ENCODE measurements around the gene NUP210L. TPM values are rescaled to one million over a fixed set of nuclear protein-coding genes. Genes with fewer than 3 reads are reported as not detected.

The NUP210L gene
- total and polyA plus RNA-seq, 2 experiments from 2014 or later: 0.10 TPM; not detected in 1

GRCh38 chr1:154093699-154094098 is 61.2 kb downstream of the NUP210L start (continued):
- TF ChIP-seq REST (IDR thresholded peaks at IDR 0.05; ENCODE audit: unreplicated experiment) (no peak), ETS1 (IDR thresholded peaks at IDR 0.05) (no peak), NANOG (IDR thresholded peaks at IDR 0.05; ENCODE audit: borderline replicate concordance) (no peak)

DNA sequence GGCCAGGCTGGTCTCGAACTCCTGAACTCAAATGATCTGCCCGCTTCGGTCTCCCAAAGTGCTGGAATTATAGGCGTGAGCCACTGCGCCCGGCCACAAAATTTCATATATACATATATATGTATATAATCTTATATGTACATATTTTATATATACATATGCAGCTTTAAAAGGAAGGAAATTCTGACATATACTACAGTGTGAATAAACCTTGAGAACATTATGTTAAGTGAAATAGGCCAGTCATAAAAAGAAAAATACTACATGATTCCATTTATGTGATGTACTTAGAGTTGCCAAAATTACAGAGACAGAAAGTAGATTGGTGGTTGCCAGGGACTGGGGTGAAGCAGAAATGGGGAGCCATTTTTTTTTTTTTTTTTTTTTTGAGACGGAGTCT is 63.2 kb downstream of the NUP210L start:
- Histone ChIP-seq H3K4me1 (ENCODE audit: insufficient read depth) (no peaks in the 10 kb centered on the region; the same call in 1 of the 2 replicates), H3F3A (replicated peaks; ENCODE audit: low read depth) (no peaks in the 10 kb centered on the region), H3K9me2 (ENCODE audit: insufficient read depth) (no peaks in the 10 kb centered on the region), H4K20me1 (replicated peaks; ENCODE audit: insufficient read depth) (no peaks in the 10 kb centered on the region), H3K36me3 (ENCODE audit: insufficient read depth) (no peaks in the 10 kb centered on the region), H3K4me2 (no peak overlapping the region), H2AFZ (no peak overlapping the region), H3K4me3 (no peak overlapping the region), H3K27me3 (ENCODE audit: insufficient read depth) (no peaks in the 10 kb centered on the region), H3K79me2 (replicated peaks; ENCODE audit: insufficient read depth) (no peaks in the 10 kb centered on the region), H3K27ac (ENCODE audit: low read depth) (no peak overlapping the region)
- DNase-seq (ENCODE audit: low spot score) (no peak), ATAC-seq (no peak)
- no peaks in the 10 kb centered on the region for H3K27me3 Mint-ChIP-seq (ENCODE audit: insufficient read depth, low read depth, poor library complexity)
- H3K4me3 Mint-ChIP-seq: no peak overlapping the region
- no peak overlapping the region for H3K27ac Mint-ChIP-seq
- no peaks in the 10 kb centered on the region for H3K4me1 Mint-ChIP-seq
- no peaks in the 10 kb centered on the region for H3K36me3 Mint-ChIP-seq (ENCODE audit: low read depth)
- peaks cover 5% of the 10 kb centered on the region; the same call in 2 of the 3 replicates for H3K9me3 Mint-ChIP-seq
- no peak for TF ChIP-seq EZH2 (IDR thresholded peaks at IDR 0.05; ENCODE audit: low read depth, unreplicated experiment)
- TF ChIP-seq CREB1 (CRISPR knock-in tag; IDR thresholded peaks at IDR 0.05; ENCODE audit: low read depth): no peak
- no peak for TF ChIP-seq EZH2phosphoT487 (IDR thresholded peaks at IDR 0.05; ENCODE audit: unreplicated experiment)
- TF ChIP-seq STAT1 (IDR thresholded peaks at IDR 0.05; ENCODE audit: unreplicated experiment): no peak
- no peak for TF ChIP-seq ZNF114 (CRISPR knock-in tag; IDR thresholded peaks at IDR 0.05)
- no peak for TF ChIP-seq NANOG (IDR thresholded peaks at IDR 0.05; ENCODE audit: borderline replicate concordance)
- TF ChIP-seq POLR2AphosphoS5 (IDR thresholded peaks at IDR 0.05; ENCODE audit: low read depth): no peak
- TF ChIP-seq ETS1 (IDR thresholded peaks at IDR 0.05): no peak
- no peak for TF ChIP-seq JUNB (IDR thresholded peaks at IDR 0.05; ENCODE audit: unreplicated experiment)
- TF ChIP-seq, protein P1, sequence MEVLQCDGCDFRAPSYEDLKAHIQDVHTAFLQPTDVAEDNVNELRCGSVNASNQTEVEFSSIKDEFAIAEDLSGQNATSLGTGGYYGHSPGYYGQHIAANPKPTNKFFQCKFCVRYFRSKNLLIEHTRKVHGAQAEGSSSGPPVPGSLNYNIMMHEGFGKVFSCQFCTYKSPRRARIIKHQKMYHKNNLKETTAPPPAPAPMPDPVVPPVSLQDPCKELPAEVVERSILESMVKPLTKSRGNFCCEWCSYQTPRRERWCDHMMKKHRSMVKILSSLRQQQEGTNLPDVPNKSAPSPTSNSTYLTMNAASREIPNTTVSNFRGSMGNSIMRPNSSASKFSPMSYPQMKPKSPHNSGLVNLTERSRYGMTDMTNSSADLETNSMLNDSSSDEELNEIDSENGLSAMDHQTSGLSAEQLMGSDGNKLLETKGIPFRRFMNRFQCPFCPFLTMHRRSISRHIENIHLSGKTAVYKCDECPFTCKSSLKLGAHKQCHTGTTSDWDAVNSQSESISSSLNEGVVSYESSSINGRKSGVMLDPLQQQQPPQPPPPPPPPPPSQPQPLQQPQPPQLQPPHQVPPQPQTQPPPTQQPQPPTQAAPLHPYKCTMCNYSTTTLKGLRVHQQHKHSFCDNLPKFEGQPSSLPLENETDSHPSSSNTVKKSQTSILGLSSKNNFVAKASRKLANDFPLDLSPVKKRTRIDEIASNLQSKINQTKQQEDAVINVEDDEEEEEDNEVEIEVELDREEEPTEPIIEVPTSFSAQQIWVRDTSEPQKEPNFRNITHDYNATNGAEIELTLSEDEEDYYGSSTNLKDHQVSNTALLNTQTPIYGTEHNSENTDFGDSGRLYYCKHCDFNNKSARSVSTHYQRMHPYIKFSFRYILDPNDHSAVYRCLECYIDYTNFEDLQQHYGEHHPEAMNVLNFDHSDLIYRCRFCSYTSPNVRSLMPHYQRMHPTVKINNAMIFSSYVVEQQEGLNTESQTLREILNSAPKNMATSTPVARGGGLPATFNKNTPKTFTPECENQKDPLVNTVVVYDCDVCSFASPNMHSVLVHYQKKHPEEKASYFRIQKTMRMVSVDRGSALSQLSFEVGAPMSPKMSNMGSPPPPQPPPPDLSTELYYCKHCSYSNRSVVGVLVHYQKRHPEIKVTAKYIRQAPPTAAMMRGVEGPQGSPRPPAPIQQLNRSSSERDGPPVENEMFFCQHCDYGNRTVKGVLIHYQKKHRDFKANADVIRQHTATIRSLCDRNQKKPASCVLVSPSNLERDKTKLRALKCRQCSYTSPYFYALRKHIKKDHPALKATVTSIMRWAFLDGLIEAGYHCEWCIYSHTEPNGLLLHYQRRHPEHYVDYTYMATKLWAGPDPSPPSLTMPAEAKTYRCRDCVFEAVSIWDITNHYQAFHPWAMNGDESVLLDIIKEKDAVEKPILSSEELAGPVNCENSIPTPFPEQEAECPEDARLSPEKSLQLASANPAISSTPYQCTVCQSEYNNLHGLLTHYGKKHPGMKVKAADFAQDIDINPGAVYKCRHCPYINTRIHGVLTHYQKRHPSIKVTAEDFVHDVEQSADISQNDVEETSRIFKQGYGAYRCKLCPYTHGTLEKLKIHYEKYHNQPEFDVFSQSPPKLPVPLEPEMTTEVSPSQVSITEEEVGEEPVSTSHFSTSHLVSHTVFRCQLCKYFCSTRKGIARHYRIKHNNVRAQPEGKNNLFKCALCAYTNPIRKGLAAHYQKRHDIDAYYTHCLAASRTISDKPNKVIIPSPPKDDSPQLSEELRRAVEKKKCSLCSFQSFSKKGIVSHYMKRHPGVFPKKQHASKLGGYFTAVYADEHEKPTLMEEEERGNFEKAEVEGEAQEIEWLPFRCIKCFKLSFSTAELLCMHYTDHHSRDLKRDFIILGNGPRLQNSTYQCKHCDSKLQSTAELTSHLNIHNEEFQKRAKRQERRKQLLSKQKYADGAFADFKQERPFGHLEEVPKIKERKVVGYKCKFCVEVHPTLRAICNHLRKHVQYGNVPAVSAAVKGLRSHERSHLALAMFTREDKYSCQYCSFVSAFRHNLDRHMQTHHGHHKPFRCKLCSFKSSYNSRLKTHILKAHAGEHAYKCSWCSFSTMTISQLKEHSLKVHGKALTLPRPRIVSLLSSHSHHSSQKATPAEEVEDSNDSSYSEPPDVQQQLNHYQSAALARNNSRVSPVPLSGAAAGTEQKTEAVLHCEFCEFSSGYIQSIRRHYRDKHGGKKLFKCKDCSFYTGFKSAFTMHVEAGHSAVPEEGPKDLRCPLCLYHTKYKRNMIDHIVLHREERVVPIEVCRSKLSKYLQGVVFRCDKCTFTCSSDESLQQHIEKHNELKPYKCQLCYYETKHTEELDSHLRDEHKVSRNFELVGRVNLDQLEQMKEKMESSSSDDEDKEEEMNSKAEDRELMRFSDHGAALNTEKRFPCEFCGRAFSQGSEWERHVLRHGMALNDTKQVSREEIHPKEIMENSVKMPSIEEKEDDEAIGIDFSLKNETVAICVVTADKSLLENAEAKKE (CRISPR knock-in tag; IDR thresholded peaks at IDR 0.05): no peak
